ENCODE measurements around the gene KRTAP5-5.

KRTAP5-5 gene

GRCh38 chr11:1679881-1680280, 50.3 kb downstream of the KRTAP5-5 start:
- no peak for DNase-seq
